K562 (cell line): Measurements from ENCODE around the gene WIPF3. TPM values are rescaled to one million over a fixed set of nuclear protein-coding genes. Genes with fewer than 3 reads are reported as not detected.

Experiments
- ATAC-seq: fragments of 200-7000 bp; cut with Tn5 transposase; 3 replicates; pipeline ENCODE4 v1.9.1; 2020; ENCODE audit warnings: moderate library complexity
- BruUV-seq: library from RNA; stranded (reverse); fragments of 400-500 nt; replicated peaks from 2 replicates; lab custom pipeline; 2021; lab: Mats Ljungman, UMichigan
- CTCF ChIA-PET: fragments of 300-600 bp; formaldehyde crosslinking; extraction: SDS; loops from one replicate; lab custom pipeline; 2021; ENCODE audit warnings: low intra/inter-chr PET ratio; lab: Yijun Ruan, JAX
- POLR2A ChIA-PET: fragments of 300-600, 350-650 bp; sonication (Branson Sonifier 250); formaldehyde crosslinking; extraction: SDS; loops from one replicate; lab custom pipeline; 2021; ENCODE audit warnings: antibody characterized with exemption, inconsistent platforms; lab: Yijun Ruan, JAX
- DNase-seq, 4 experiments: peaks; one replicate each; pipeline versions ENCODE4 v3.0.0 to v3.0.0-alpha.2; 2011 to 2018; ENCODE audit warnings: low spot score in 3 of 4, mixed read lengths in 3 of 4; ENCODE audit errors: extremely low read depth in 1 of 4
- FAIRE-seq: peaks from 2 replicates; lab custom pipeline; 2011; peaks lifted over from hg19 to GRCh38; lab: Jason Lieb, UNC
- H2AFZ ChIP-seq: 2 replicates; pipeline ENCODE4 v1.6.0; 2011; ENCODE audit warnings: low read depth, low read length, control low read depth, inconsistent platforms
- H3K27ac ChIP-seq: fragments of 200-600 bp; 3 replicates; pipeline ENCODE4 v1.8.0; 2011; ENCODE audit warnings: low read depth, mild to moderate bottlenecking, control low read depth, inconsistent platforms, low read length, moderate library complexity, mixed read lengths; ENCODE audit errors: extremely low read depth
- H3K27me3 ChIP-seq, 2 experiments: fragments of 300-600 bp in 1 of 2; 2 replicates in 1 of 2; 3 replicates in 1 of 2; pipeline versions ENCODE4 v1.6.0 to v1.8.0; 2011; ENCODE audit warnings: inconsistent platforms in 2 of 2, low read length in 2 of 2, mild to moderate bottlenecking in 1 of 2, mixed read lengths in 1 of 2, moderate library complexity in 1 of 2; ENCODE audit not compliant: control insufficient read depth in 2 of 2, insufficient read depth in 2 of 2
- H3K36me3 ChIP-seq: fragments of 300-600 bp; 3 replicates; pipeline ENCODE4 v1.8.0; 2011; ENCODE audit warnings: mild to moderate bottlenecking, low read length, inconsistent platforms; ENCODE audit not compliant: control insufficient read depth, insufficient read depth
- H3K4me1 ChIP-seq, 2 experiments: fragments of 200-600 bp in 1 of 2; replicated peaks in 1 of 2; 2 replicates in 1 of 2; 3 replicates in 1 of 2; pipeline versions ENCODE4 v1.5.1 to v1.8.0; 2011; ENCODE audit warnings: inconsistent platforms in 2 of 2, low read length in 2 of 2, mild to moderate bottlenecking in 1 of 2, mixed read lengths in 1 of 2, moderate library complexity in 1 of 2; ENCODE audit not compliant: control insufficient read depth in 2 of 2, insufficient read depth in 2 of 2
- H3K4me2 ChIP-seq: 2 replicates; pipeline ENCODE4 v1.6.1; 2011; ENCODE audit warnings: low read length, control low read depth, inconsistent platforms, mixed read lengths; ENCODE audit not compliant: insufficient read depth
- H3K4me3 ChIP-seq: fragments of 200-600 bp; sonication (generic), shearing (Covaris generic); 2 replicates; pipeline ENCODE4 v1.5.1; 2016; ENCODE audit warnings: control low read depth, inconsistent platforms
- H3K79me2 ChIP-seq: fragments of 200-600 bp; 3 replicates; pipeline ENCODE4 v1.8.0; 2011; ENCODE audit warnings: low read length, inconsistent platforms; ENCODE audit not compliant: control insufficient read depth, insufficient read depth
- H3K9ac ChIP-seq, 2 experiments: 2 replicates each; pipeline versions ENCODE4 v1.6.0 to v1.6.1; 2011; ENCODE audit warnings: low read depth in 2 of 2, low read length in 2 of 2, control low read depth in 1 of 2, inconsistent platforms in 1 of 2, mild to moderate bottlenecking in 1 of 2, mixed read lengths in 1 of 2; ENCODE audit not compliant: insufficient read depth in 1 of 2
- H3K9me1 ChIP-seq: one replicate; pipeline ENCODE4 v1.6.0; 2011; ENCODE audit warnings: inconsistent platforms, mild to moderate bottlenecking, low read length, moderate library complexity; ENCODE audit not compliant: control insufficient read depth, insufficient read depth
- H3K9me3 ChIP-seq: replicated peaks from 2 replicates; pipeline ENCODE4 v1.5.1; 2011; ENCODE audit warnings: low read depth, low read length, inconsistent platforms; ENCODE audit not compliant: control insufficient read depth, insufficient read depth
- H4K20me1 ChIP-seq: replicated peaks from 2 replicates; pipeline ENCODE4 v1.6.1; 2011; ENCODE audit warnings: low read length, inconsistent platforms, mixed read lengths; ENCODE audit not compliant: control insufficient read depth, insufficient read depth
- CREBBP ChIP-seq: IDR thresholded peaks from one replicate; pipeline ENCODE4 v1.6.1; 2012; ENCODE audit warnings: low read depth, mild to moderate bottlenecking, control low read depth, inconsistent platforms, low read length
- KLF1 ChIP-seq: fragments of 450-650 bp; IDR thresholded peaks from 2 replicates; pipeline ENCODE4 v1.6.1; 2016; ENCODE audit warnings: missing genetic modification characterization, missing compliant biosample characterization
- KLF16 ChIP-seq: IDR thresholded peaks from 2 replicates; pipeline ENCODE4 v1.6.1; 2016; ENCODE audit warnings: antibody characterized with exemption
- NCOR1 ChIP-seq: fragments of 450-650 bp; IDR thresholded peaks from 2 replicates; pipeline ENCODE4 v1.6.1; 2016; ENCODE audit warnings: mild to moderate bottlenecking, moderate library complexity
- NFE2 ChIP-seq: IDR thresholded peaks from 2 replicates; pipeline ENCODE4 v1.6.1; 2014; ENCODE audit warnings: antibody characterized with exemption, low read depth
- SAFB2 ChIP-seq: fragments of 200-400 bp; formaldehyde crosslinking; IDR thresholded peaks from 2 replicates; pipeline ENCODE4 v1.6.1; 2018; ENCODE audit warnings: borderline replicate concordance, low read length, low read depth, moderate library complexity; ENCODE audit not compliant: severe bottlenecking
- SRSF9 ChIP-seq: fragments of 200-400 bp; formaldehyde crosslinking; IDR thresholded peaks from 2 replicates; pipeline ENCODE4 v1.6.1; 2017; ENCODE audit warnings: low read depth, low read length, borderline replicate concordance
- ZSCAN29 ChIP-seq: fragments of 450-650 bp; IDR thresholded peaks from 2 replicates; pipeline ENCODE4 v1.6.1; 2017
- WGBS: fragments of 100-300 bp; shearing (Covaris generic); methylation state at CpG from one replicate; pipeline ENCODE4 v1.1.6; 2016; ENCODE audit warnings: low coverage, mixed read lengths; ENCODE audit not compliant: insufficient coverage; ENCODE audit errors: missing lambda C conversion rate; 5-methylcytosine and 5-hydroxymethylcytosine counted together
- in situ Hi-C: fragments of 300-500 bp; cut with MboI; formaldehyde crosslinking; loops from 4 replicates; pipeline ENCODE4 v1.15.0; 2018; ENCODE audit warnings: inconsistent platforms, mixed read lengths
- intact Hi-C: fragments of 100-400 bp; cut with micrococcal nuclease; formaldehyde crosslinking; loops from 2 replicates; pipeline ENCODE4 v1.14.2; 2022
- polyA plus RNA-seq, 8 experiments: library from polyadenylated mRNA; depleted of rRNA in 4 of 8; stranded (reverse) in 5 of 8; unstranded in 3 of 8; fragments of >200 nt; fragmentation: Nextera tagmentation in 2 of 8; fragmentation: Illumina TruSeq in 1 of 8; extraction: Ambion mirVana in 2 of 8; extraction: Trizol in 1 of 8; gene quantifications; 2 replicates each; pipeline versions ENCODE4 v1.2.1 to v1.2.3, GENCODE V29; 2011 to 2014; ENCODE audit warnings: inconsistent platforms in 1 of 8, missing spikeins in 1 of 8
- total RNA-seq, 7 experiments: library from RNA; depleted of rRNA in 6 of 7; stranded (reverse); fragments of >200 nt in 6 of 7; fragmentation: Illumina TruSeq in 2 of 7; extraction: Trizol in 2 of 7; gene quantifications; 2 replicates each; pipeline versions ENCODE4 v1.2.1 to v1.2.3, GENCODE V29; 2011 to 2021; ENCODE audit warnings: low replicate concordance in 1 of 7
- TF ChIP-seq, protein P1 (sequence below): fragments of 250-450 bp; sonication (Bioruptor Pico); IDR thresholded peaks from 2 replicates; pipeline ENCODE4 v1.5.0; 2022; ENCODE audit warnings: mild to moderate bottlenecking
- TF ChIP-seq, protein P2 (sequence below): sonication (generic); formaldehyde crosslinking; IDR thresholded peaks from 2 replicates; pipeline ENCODE4 v1.8.0; 2022; ENCODE audit warnings: missing genetic modification reagents, mild to moderate bottlenecking, moderate library complexity, borderline replicate concordance

Gene WIPF3
- total and polyA plus RNA-seq, 9 of the 15 experiments (the other 6 are each of a cell fraction or from before 2014, with no cell fraction given), result 0.18 to 3.2 (median 1.7) TPM

DNA sequence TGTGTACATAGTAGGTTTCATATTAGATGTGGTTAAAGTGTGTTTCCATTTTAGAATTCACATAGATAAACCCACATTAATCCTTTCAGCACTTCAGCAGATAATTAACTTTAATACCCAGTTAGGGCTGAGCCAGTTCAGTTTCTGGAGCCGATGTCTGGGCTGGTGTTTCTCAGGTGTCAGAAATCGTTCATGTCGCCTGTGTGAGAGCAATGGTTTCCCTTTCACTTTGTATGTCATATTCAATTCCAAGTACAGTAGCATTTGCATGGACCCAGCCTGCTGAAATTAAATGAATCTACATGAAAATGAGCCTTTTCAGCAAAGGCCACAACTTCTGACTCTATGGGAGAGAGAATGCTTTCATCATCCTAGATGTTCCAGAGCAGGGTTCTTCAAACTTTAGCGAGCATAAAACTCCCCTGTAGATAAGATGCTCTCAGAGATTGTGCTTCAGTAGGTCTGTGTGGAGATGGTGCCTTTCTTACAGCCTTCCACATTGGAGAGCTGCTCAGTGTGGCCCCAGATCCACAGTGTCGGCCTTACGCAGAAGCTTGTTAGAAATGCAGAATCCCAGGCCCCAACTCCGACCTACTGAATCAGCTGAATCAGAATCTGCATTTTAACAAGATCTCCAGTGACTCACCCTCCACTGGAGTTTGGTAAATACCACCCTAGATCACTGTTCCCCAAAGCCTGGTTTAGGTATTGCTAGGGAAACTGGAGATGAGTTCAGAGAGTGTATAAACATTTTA is 19.6 kb downstream of the WIPF3 start (continued):
- TF ChIP-seq, protein P1, sequence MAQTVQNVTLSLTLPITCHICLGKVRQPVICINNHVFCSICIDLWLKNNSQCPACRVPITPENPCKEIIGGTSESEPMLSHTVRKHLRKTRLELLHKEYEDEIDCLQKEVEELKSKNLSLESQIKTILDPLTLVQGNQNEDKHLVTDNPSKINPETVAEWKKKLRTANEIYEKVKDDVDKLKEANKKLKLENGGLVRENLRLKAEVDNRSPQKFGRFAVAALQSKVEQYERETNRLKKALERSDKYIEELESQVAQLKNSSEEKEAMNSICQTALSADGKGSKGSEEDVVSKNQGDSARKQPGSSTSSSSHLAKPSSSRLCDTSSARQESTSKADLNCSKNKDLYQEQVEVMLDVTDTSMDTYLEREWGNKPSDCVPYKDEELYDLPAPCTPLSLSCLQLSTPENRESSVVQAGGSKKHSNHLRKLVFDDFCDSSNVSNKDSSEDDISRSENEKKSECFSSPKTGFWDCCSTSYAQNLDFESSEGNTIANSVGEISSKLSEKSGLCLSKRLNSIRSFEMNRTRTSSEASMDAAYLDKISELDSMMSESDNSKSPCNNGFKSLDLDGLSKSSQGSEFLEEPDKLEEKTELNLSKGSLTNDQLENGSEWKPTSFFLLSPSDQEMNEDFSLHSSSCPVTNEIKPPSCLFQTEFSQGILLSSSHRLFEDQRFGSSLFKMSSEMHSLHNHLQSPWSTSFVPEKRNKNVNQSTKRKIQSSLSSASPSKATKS (CRISPR knock-in tag), result no peak
- no peak for TF ChIP-seq NCOR1
- TF ChIP-seq, protein P2, sequence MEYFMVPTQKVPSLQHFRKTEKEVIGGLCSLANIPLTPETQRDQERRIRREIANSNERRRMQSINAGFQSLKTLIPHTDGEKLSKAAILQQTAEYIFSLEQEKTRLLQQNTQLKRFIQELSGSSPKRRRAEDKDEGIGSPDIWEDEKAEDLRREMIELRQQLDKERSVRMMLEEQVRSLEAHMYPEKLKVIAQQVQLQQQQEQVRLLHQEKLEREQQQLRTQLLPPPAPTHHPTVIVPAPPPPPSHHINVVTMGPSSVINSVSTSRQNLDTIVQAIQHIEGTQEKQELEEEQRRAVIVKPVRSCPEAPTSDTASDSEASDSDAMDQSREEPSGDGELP (CRISPR knock-in tag), result no peak
- TF ChIP-seq SAFB2, result no peak

DNA sequence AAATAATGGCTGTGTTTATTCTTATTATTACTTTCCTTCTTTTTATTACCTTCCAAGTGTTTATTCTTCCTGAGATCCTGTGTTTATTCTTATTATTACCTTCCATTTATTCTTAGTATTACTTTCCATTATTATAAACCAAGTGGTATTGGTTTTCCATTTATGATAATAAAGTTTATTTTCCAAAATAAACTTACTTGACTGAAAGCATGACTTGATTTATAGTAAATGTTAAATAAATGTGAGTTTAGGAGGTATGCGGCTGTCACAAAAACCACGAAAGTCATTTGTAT is 20.2 kb downstream of the WIPF3 start:
- no peak overlapping the region for H2AFZ ChIP-seq
- no peak for TF ChIP-seq SRSF9
- TF ChIP-seq NFE2, result no peak
- TF ChIP-seq ZSCAN29, result no peak
- TF ChIP-seq CREBBP, result no peak
- TF ChIP-seq KLF16, result no peak
- no peak for TF ChIP-seq KLF1 (tag)
- intact Hi-C loops, result no loop called here
- peaks cover 0 to 5% of the 10 kb centered on the region in 2 experiments; a peak in 1 of 5 replicates for H3K27me3 ChIP-seq
- no peaks in the 10 kb centered on the region for H3K9me3 ChIP-seq
- no peaks in the 10 kb centered on the region for H3K79me2 ChIP-seq
- 48% methylated on average over 2 of the region's 2 CpGs for WGBS
- ChIA-PET CTCF (no interaction called here), POLR2A (no interaction called here)
- BruUV-seq, result no TSS peak
- H3K36me3 ChIP-seq, result no peaks in the 10 kb centered on the region
- ATAC-seq, result no peak
- peaks cover 0 to 5% of the 10 kb centered on the region in 2 experiments; a peak in 3 of 5 replicates for H3K4me1 ChIP-seq
- no peaks in the 10 kb centered on the region for H3K9me1 ChIP-seq
- DNase-seq, result no peak
- no peak for FAIRE-seq
- H3K4me3 ChIP-seq, result no peak overlapping the region
- H3K4me2 ChIP-seq, result no peak overlapping the region
- no peak overlapping the region for H3K9ac ChIP-seq
- in situ Hi-C loops, result no loop called here
- peaks cover 3% of the 10 kb centered on the region; the same call in 1 of the 2 replicates for H4K20me1 ChIP-seq
- no peak overlapping the region for H3K27ac ChIP-seq
